B cell (primary cell): Measurements from ENCODE around the gene INTS6L. TPM values are rescaled to one million over a fixed set of nuclear protein-coding genes. Genes with fewer than 3 reads are reported as not detected.

Experiments used
- ATAC-seq: fragments of 200-7000 bp; cut with Tn5 transposase; one replicate; pipeline ENCODE4 v1.10.0; 2021; ENCODE audit warnings: low read depth, mild to moderate bottlenecking, moderate number of reproducible peaks, moderate library complexity
- CTCF ChIA-PET: fragments of 350-600 bp; sonication (Branson Sonifier 250); formaldehyde crosslinking; loops from one replicate; lab custom pipeline; 2021; ENCODE audit warnings: antibody characterized with exemption, inconsistent platforms; lab: Charles Lee
- POLR2A ChIA-PET: fragments of 350-600 bp; sonication (Branson Sonifier 250); formaldehyde crosslinking; loops from one replicate; lab custom pipeline; 2021; ENCODE audit warnings: antibody characterized with exemption; lab: Charles Lee
- DNase-seq: peaks from one replicate; pipeline ENCODE4 v3.0.0; 2013
- H2AFZ ChIP-seq: 2 replicates; pipeline ENCODE4 v1.6.1; 2012; ENCODE audit warnings: mild to moderate bottlenecking, low read depth, low read length; ENCODE audit not compliant: insufficient read depth, poor library complexity, severe bottlenecking
- H3K27ac ChIP-seq, 2 donors: 1 replicate in 1 of 2; 2 replicates in 1 of 2; pipeline ENCODE4 v1.5.1; 2012 to 2013; ENCODE audit warnings: low read length in 2 of 2, mild to moderate bottlenecking in 2 of 2, moderate library complexity in 1 of 2
- H3K27me3 ChIP-seq, 4 experiments: fragments of 200-600 bp in 1 of 4; sonication (generic) in 1 of 4; replicated peaks in 1 of 4; 1 replicate in 2 of 4; 2 replicates in 2 of 4; pipeline versions ENCODE4 v1.6.1 to v1.7.0; 2013 to 2016; ENCODE audit warnings: low read length in 3 of 4, mild to moderate bottlenecking in 2 of 4, mixed read lengths in 1 of 4, moderate library complexity in 1 of 4; ENCODE audit not compliant: insufficient read depth in 4 of 4, control insufficient read depth in 3 of 4; ENCODE audit errors: control extremely low read depth in 1 of 4
- H3K36me3 ChIP-seq, 2 experiments: replicated peaks in 1 of 2; 1 replicate in 1 of 2; 2 replicates in 1 of 2; pipeline versions ENCODE4 v1.6.1 to v1.7.1; 2013; ENCODE audit warnings: low read length in 1 of 2; ENCODE audit not compliant: insufficient read depth in 2 of 2, control insufficient read depth in 1 of 2; ENCODE audit errors: control extremely low read depth in 1 of 2, extremely low read depth in 1 of 2
- H3K4me1 ChIP-seq, 2 donors: fragments of 200-600 bp in 1 of 2; sonication (generic) in 1 of 2; 1 replicate in 1 of 2; 2 replicates in 1 of 2; pipeline versions ENCODE4 v1.5.1 to v1.6.1; 2013 to 2017; ENCODE audit warnings: low read length in 2 of 2; ENCODE audit not compliant: control insufficient read depth in 2 of 2, insufficient read depth in 2 of 2
- H3K4me2 ChIP-seq: replicated peaks from 2 replicates; pipeline ENCODE3; 2012; ENCODE audit warnings: mild to moderate bottlenecking, low read depth, low read length; ENCODE audit not compliant: poor library complexity, severe bottlenecking
- H3K4me3 ChIP-seq, 5 experiments: fragments of 200-600 bp in 1 of 5; sonication (generic) in 1 of 5; 1 replicate in 3 of 5; 2 replicates in 2 of 5; pipeline versions ENCODE4 v1.5.1 to v1.7.0; 2011 to 2016; ENCODE audit warnings: low read length in 4 of 5, mild to moderate bottlenecking in 4 of 5, low read depth in 2 of 5, control low read depth in 1 of 5, moderate library complexity in 1 of 5; ENCODE audit not compliant: insufficient read depth in 1 of 5; ENCODE audit errors: control extremely low read depth in 1 of 5, extremely low read depth in 1 of 5
- H3K79me2 ChIP-seq: fragments of 200-600 bp; sonication (generic); one replicate; pipeline ENCODE4 v1.6.0; 2016; ENCODE audit warnings: low read length; ENCODE audit not compliant: control insufficient read depth, insufficient read depth
- H3K9ac ChIP-seq: fragments of 200-600 bp; sonication (generic); 2 replicates; pipeline ENCODE4 v1.6.1; 2017; ENCODE audit warnings: mild to moderate bottlenecking, low read length, moderate library complexity
- H3K9me3 ChIP-seq, 3 donors: one replicate each; pipeline versions ENCODE4 v1.6.1 to v1.7.1; 2013; ENCODE audit warnings: low read length in 2 of 3; ENCODE audit not compliant: control insufficient read depth in 2 of 3, insufficient read depth in 1 of 3; ENCODE audit errors: control extremely low read depth in 1 of 3
- H4K20me1 ChIP-seq: 2 replicates; pipeline ENCODE4 v1.6.0; 2012; ENCODE audit warnings: mild to moderate bottlenecking, low read length; ENCODE audit not compliant: insufficient read depth, control insufficient read depth, poor library complexity, severe bottlenecking
- H3K27ac Mint-ChIP-seq: one replicate; pipeline ENCODE4 v1.8.0; 2021; ENCODE audit warnings: mixed read lengths
- H3K27me3 Mint-ChIP-seq: one replicate; pipeline ENCODE4 v1.8.0; 2021; ENCODE audit warnings: mixed read lengths
- H3K4me1 Mint-ChIP-seq: one replicate; pipeline ENCODE4 v1.8.0; 2021; ENCODE audit warnings: mixed read lengths
- H3K4me3 Mint-ChIP-seq: one replicate; pipeline ENCODE4 v1.8.0; 2021; ENCODE audit warnings: mixed read lengths
- H3K9me3 Mint-ChIP-seq: one replicate; pipeline ENCODE4 v1.8.0; 2022; ENCODE audit warnings: mixed read lengths; ENCODE audit not compliant: insufficient read depth
- EZH2 ChIP-seq: IDR thresholded peaks from 2 replicates; pipeline ENCODE4 v1.6.1; 2012; ENCODE audit warnings: borderline replicate concordance, low read depth, mild to moderate bottlenecking, moderate library complexity, low read length; ENCODE audit not compliant: insufficient read depth, poor library complexity, severe bottlenecking
- WGBS: methylation state at CpG from one replicate; pipeline ENCODE4 v1.1.5; 2013; ENCODE audit warnings: missing lambda C conversion rate; ENCODE audit not compliant: insufficient coverage; 5-methylcytosine and 5-hydroxymethylcytosine counted together
- intact Hi-C: fragments of 100-400 bp; cut with micrococcal nuclease; formaldehyde crosslinking; loops from one replicate; pipeline ENCODE4 v1.10.0; 2022
- polyA plus RNA-seq: library from polyadenylated mRNA; depleted of rRNA; stranded (reverse); fragments of >200 nt; gene quantifications from 2 replicates; pipeline ENCODE4 v1.2.3, GENCODE V29; 2012
- total RNA-seq, 2 donors: library from RNA; stranded (reverse); fragments of 120-200 nt in 1 of 2; gene quantifications; 1 replicate in 1 of 2; 2 replicates in 1 of 2; pipeline versions ENCODE4 v1.2.3 to v1.2.4, GENCODE V29; 2013 to 2022
- TF ChIP-seq, protein P1 (sequence below): fragments of 200-600 bp; IDR thresholded peaks from one replicate; pipeline ENCODE4 v1.8.0; 2022; ENCODE audit warnings: antibody characterized with exemption, mild to moderate bottlenecking

Gene INTS6L
- total and polyA plus RNA-seq, 2 donors (not counting 1 experiment from before 2014, with no cell fraction given) = 45.0 to 46.2 TPM

DNA sequence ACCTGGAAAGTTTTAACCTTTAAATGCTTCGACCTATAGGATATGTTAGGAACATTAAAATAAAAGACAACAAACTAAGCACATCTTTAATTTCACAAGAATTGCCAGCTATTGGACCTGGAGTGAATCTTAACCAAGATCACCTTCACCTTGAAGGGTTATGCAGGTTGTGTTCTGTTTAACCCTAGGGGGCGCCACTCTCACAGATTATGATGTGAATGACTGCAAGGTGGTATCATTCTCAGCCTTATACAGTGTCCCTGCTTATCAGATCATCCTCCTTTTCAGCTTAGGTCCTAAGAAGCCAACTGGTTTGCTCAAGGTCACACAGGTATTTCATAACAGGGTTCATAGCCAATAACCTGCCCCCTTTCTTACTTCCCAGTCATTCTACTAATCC lies 23.5 kb downstream of the INTS6L start:
- H4K20me1 ChIP-seq = no peaks in the 10 kb centered on the region
- no peak for TF ChIP-seq EZH2
- TF ChIP-seq, protein P1, sequence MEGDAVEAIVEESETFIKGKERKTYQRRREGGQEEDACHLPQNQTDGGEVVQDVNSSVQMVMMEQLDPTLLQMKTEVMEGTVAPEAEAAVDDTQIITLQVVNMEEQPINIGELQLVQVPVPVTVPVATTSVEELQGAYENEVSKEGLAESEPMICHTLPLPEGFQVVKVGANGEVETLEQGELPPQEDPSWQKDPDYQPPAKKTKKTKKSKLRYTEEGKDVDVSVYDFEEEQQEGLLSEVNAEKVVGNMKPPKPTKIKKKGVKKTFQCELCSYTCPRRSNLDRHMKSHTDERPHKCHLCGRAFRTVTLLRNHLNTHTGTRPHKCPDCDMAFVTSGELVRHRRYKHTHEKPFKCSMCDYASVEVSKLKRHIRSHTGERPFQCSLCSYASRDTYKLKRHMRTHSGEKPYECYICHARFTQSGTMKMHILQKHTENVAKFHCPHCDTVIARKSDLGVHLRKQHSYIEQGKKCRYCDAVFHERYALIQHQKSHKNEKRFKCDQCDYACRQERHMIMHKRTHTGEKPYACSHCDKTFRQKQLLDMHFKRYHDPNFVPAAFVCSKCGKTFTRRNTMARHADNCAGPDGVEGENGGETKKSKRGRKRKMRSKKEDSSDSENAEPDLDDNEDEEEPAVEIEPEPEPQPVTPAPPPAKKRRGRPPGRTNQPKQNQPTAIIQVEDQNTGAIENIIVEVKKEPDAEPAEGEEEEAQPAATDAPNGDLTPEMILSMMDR = peak; percentile 67
- no peaks in the 10 kb centered on the region for H3K9me3 ChIP-seq
- H3K4me1 ChIP-seq = peaks cover 20 to 29% of the 10 kb centered on the region in 2 donors
- H2AFZ ChIP-seq = peak overlapping the region; percentile 46
- ChIA-PET CTCF (interaction anchor here (0.6 to 2.8 kb wide), 13 partner anchors 9 to 388 kb away, joined by 3 to 8 read pairs (median 3); no protein-coding TSS in a partner anchor), POLR2A (no interaction called here)
- H3K4me2 ChIP-seq = peak overlapping the region; percentile 47
- peak overlapping the region; percentile 88 for H3K27ac Mint-ChIP-seq
- intact Hi-C loops = loop anchor here (2.0 kb wide), 1 partner anchor 59 kb away; no protein-coding TSS in a partner anchor
- no CpG with 5 or more reads among the region's 2 CpGs for WGBS
- no peaks in the 10 kb centered on the region for H3K27me3 ChIP-seq
- peaks cover 0 to 4% of the 10 kb centered on the region in 2 experiments for H3K36me3 ChIP-seq
- DNase-seq = peak; percentile 58
- H3K4me3 ChIP-seq = peak overlapping the region in 1 of 5 experiments; percentile 13
- ATAC-seq = peak; percentile 51
- peaks cover 34% of the 10 kb centered on the region for H3K4me1 Mint-ChIP-seq
- H3K4me3 Mint-ChIP-seq = peak overlapping the region; percentile 80
- H3K9ac ChIP-seq = peak overlapping the region; percentile 23
- H3K27ac ChIP-seq = peak overlapping the region; percentile 32 to 60
- H3K9me3 Mint-ChIP-seq = no peaks in the 10 kb centered on the region
- no peaks in the 10 kb centered on the region for H3K27me3 Mint-ChIP-seq
- H3K79me2 ChIP-seq = no peaks in the 10 kb centered on the region

DNA sequence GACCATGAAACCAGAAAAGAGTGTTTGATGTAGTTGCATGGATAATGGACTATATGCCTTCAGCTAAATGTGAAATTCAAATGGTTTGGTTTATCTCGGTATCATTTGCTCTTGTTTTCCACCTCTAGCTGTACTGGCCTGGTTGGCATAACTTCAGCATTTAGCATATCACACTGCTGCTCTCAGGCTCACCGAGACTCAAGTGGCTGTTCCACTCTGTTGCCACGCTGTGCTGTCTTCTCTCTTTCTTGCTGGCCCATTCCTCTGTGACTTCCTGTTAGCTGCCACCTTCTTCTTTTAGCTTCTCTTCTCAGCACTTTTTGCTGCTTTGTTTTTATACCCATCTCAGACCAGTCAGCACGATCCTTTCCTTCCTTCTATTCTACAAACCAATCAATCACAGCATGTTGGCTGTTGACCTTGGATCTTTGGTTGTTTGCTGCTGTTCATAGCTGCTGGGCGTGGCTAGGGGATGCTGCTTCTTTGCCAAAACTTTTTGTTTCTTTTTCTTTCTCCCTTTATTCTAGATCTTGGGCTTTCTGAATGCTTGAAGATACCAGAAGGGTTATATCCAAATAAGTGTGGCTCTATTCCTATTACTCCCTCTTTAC lies 24.0 kb downstream of the INTS6L start:
- H3K4me2 ChIP-seq = peak overlapping the region; percentile 47
- H2AFZ ChIP-seq = peak overlapping the region; percentile 46
- peak overlapping the region; percentile 23 for H3K9ac ChIP-seq
- intact Hi-C loops = loop anchor here (2.0 kb wide), 1 partner anchor 60 kb away; no protein-coding TSS in a partner anchor
- ChIA-PET CTCF (interaction anchor here (0.6 to 2.8 kb wide), 12 partner anchors 10 to 387 kb away, joined by 3 to 8 read pairs (median 4); no protein-coding TSS in a partner anchor), POLR2A (no interaction called here)
- no peaks in the 10 kb centered on the region for H3K9me3 Mint-ChIP-seq
- H3K4me3 Mint-ChIP-seq = peak overlapping the region; percentile 80
- DNase-seq (peak; percentile 46), ATAC-seq (peak; percentile 80)
- no CpG with 5 or more reads among the region's 5 CpGs for WGBS
- H3K4me3 ChIP-seq = peak overlapping the region in 3 of 5 experiments; percentile 1 to 13 (median 10)
- H3K27me3 Mint-ChIP-seq = no peaks in the 10 kb centered on the region
- H3K27ac ChIP-seq = peak overlapping the region; percentile 32 to 60
- H3K4me1 Mint-ChIP-seq = peaks cover 32% of the 10 kb centered on the region
- H3K36me3 ChIP-seq = peaks cover 0 to 4% of the 10 kb centered on the region in 2 experiments
- peaks cover 20 to 29% of the 10 kb centered on the region in 2 donors for H3K4me1 ChIP-seq
- H3K9me3 ChIP-seq = no peaks in the 10 kb centered on the region
- H4K20me1 ChIP-seq = no peaks in the 10 kb centered on the region
- TF ChIP-seq, protein P1 = no peak
- no peak for TF ChIP-seq EZH2
- H3K79me2 ChIP-seq = no peaks in the 10 kb centered on the region
- peak overlapping the region; percentile 88 for H3K27ac Mint-ChIP-seq
- no peaks in the 10 kb centered on the region for H3K27me3 ChIP-seq
